Neural progenitor cell (in vitro differentiated cells): ENCODE measurements around the gene RCOR1.

Experiments used
- CTCF ChIP-seq: fragments of 200-600 bp; sonication (generic); IDR thresholded peaks from 2 replicates; pipeline ENCODE4 v1.5.1; 2017; ENCODE audit warnings: antibody characterized with exemption, mild to moderate bottlenecking
- EZH2 ChIP-seq: fragments of 200-600 bp; sonication (generic); IDR thresholded peaks from 2 replicates; pipeline ENCODE4 v1.6.1; 2017; ENCODE audit warnings: antibody characterized with exemption, mild to moderate bottlenecking, moderate library complexity

GRCh38 chr14:102602421-102603292, 10.2 kb downstream of the RCOR1 start:
- no peak for TF ChIP-seq CTCF
- no peak for TF ChIP-seq EZH2
